ENCODE measurements around the gene FAM221A.
"Not testable (repeated sequence)": the region's sequence is repeated elsewhere in the genome, so short reads cannot be mapped to it uniquely, and the experiment has no call there.

Gene FAM221A

GRCh38 chr7:23679898-23680413, at the start of gene FAM221A:
Gene FAM221A (plus strand): TSS chr7:23680199. CDS start chr7:23680219, 20 bp downstream.
- peak; percentile 91 for DNase-seq

GRCh38 chr7:23633417-23633816, 46.6 kb upstream of the FAM221A start:
- no peak for DNase-seq

GRCh38 chr7:23645822-23646221, 34.2 kb upstream of the FAM221A start:
- DNase-seq: no peak

GRCh38 chr7:23653942-23654341, 26.1 kb upstream of the FAM221A start:
- DNase-seq: no peak

GRCh38 chr7:23654508-23654907, 25.5 kb upstream of the FAM221A start:
- no peak for DNase-seq

- DNase-seq: no peak
Observed at GRCh38 chr7:23655433-23655832, 24.6 kb upstream of the FAM221A start.

- no peak for DNase-seq
Observed at GRCh38 chr7:23658831-23659427, 21.1 kb upstream of the FAM221A start.

GRCh38 chr7:23661385-23661784, 18.6 kb upstream of the FAM221A start:
- DNase-seq: no peak

- peak; percentile 52 for DNase-seq
Observed at GRCh38 chr7:23662124-23662983, 17.6 kb upstream of the FAM221A start.

- no peak for DNase-seq
Observed at GRCh38 chr7:23662984-23663313, 17.1 kb upstream of the FAM221A start.

- DNase-seq: no peak
Observed at GRCh38 chr7:23664122-23664521, 15.9 kb upstream of the FAM221A start.

GRCh38 chr7:23672033-23672432, 8.0 kb upstream of the FAM221A start:
- no peak for DNase-seq

GRCh38 chr7:23680414-23681405, 711 bp downstream of the FAM221A start:
- peak; percentile 72 for DNase-seq

GRCh38 chr7:23684041-23684440, 4.0 kb downstream of the FAM221A start:
- not testable (repeated sequence) for DNase-seq

- no peak for DNase-seq
Observed at GRCh38 chr7:23685731-23686130, 5.7 kb downstream of the FAM221A start.

- no peak for DNase-seq
Observed at GRCh38 chr7:23687011-23687410, 7.0 kb downstream of the FAM221A start.

- DNase-seq: no peak
Observed at GRCh38 chr7:23689165-23689564, 9.2 kb downstream of the FAM221A start.

GRCh38 chr7:23691320-23691719, 11.3 kb downstream of the FAM221A start:
- DNase-seq: no peak

GRCh38 chr7:23693224-23693623, 13.2 kb downstream of the FAM221A start:
- DNase-seq: no peak

GRCh38 chr7:23696916-23697441, 17.0 kb downstream of the FAM221A start:
- DNase-seq: no peak

- no peak for DNase-seq
Observed at GRCh38 chr7:23698822-23699221, 18.8 kb downstream of the FAM221A start.

GRCh38 chr7:23700046-23700445, 20.0 kb downstream of the FAM221A start:
- no peak for DNase-seq

Data from right hindlimb (tissue), 1 donor.